Liver (tissue), 9 donors: Measurements from ENCODE around the gene LDHB. TPM values are rescaled to one million over a fixed set of nuclear protein-coding genes. Genes with fewer than 3 reads are reported as not detected.

ENCODE experiments used
- DNase-seq: peaks from one replicate; pipeline ENCODE4 v3.0.0-alpha.2; 2017; ENCODE audit warnings: low spot score
- H3K27ac ChIP-seq, 2 donors: one replicate each; pipeline ENCODE4 v1.7.0; 2013; ENCODE audit warnings: inconsistent platforms in 2 of 2, low read length in 2 of 2, control low read depth in 1 of 2, low read depth in 1 of 2, mild to moderate bottlenecking in 1 of 2
- H3K27me3 ChIP-seq, 4 donors: one replicate each; pipeline versions ENCODE4 v1.6.1 to v1.7.0; 2013; ENCODE audit warnings: low read length in 3 of 4, inconsistent platforms in 1 of 4, mild to moderate bottlenecking in 1 of 4, moderate library complexity in 1 of 4; ENCODE audit not compliant: control insufficient read depth in 4 of 4, insufficient read depth in 4 of 4
- H3K36me3 ChIP-seq, 4 donors: one replicate each; pipeline versions ENCODE4 v1.6.1 to v1.7.0; 2013; ENCODE audit warnings: low read length in 3 of 4, mild to moderate bottlenecking in 3 of 4, low read depth in 1 of 4, moderate library complexity in 1 of 4; ENCODE audit not compliant: control insufficient read depth in 4 of 4, insufficient read depth in 3 of 4
- H3K4me1 ChIP-seq, 4 donors: one replicate each; pipeline versions ENCODE4 v1.6.1 to v1.7.0; 2013; ENCODE audit warnings: low read length in 3 of 4, mild to moderate bottlenecking in 3 of 4, moderate library complexity in 1 of 4; ENCODE audit not compliant: control insufficient read depth in 4 of 4, insufficient read depth in 4 of 4
- H3K4me3 ChIP-seq, 3 donors: one replicate each; pipeline versions ENCODE4 v1.6.1 to v1.7.0; 2013; ENCODE audit warnings: low read length in 3 of 3, control low read depth in 1 of 3, low read depth in 1 of 3, mild to moderate bottlenecking in 1 of 3
- H3K9ac ChIP-seq, 2 donors: one replicate each; pipeline ENCODE4 v1.7.0; 2013; ENCODE audit warnings: low read length in 2 of 2, mild to moderate bottlenecking in 2 of 2, moderate library complexity in 2 of 2, control low read depth in 1 of 2, low read depth in 1 of 2
- H3K9me3 ChIP-seq, 4 donors: one replicate each; pipeline versions ENCODE4 v1.6.1 to v1.7.0; 2013; ENCODE audit warnings: low read length in 3 of 4; ENCODE audit not compliant: control insufficient read depth in 4 of 4
- EGR1 ChIP-seq, 2 donors: IDR thresholded peaks; 2 replicates each; pipeline ENCODE4 v1.6.1; 2016 to 2018; ENCODE audit warnings: antibody characterized with exemption in 2 of 2, low read depth in 2 of 2
- FOXA1 ChIP-seq: IDR thresholded peaks from 2 replicates; pipeline ENCODE4 v1.6.1; 2016; ENCODE audit warnings: antibody characterized with exemption
- FOXA2 ChIP-seq: IDR thresholded peaks from 2 replicates; pipeline ENCODE4 v1.6.1; 2016; ENCODE audit warnings: antibody characterized with exemption
- GABPA ChIP-seq, 2 donors: IDR thresholded peaks in 1 of 2; conservative IDR thresholded peaks in 1 of 2; 2 replicates each; pipeline ENCODE4 v1.6.1; 2016; ENCODE audit warnings: antibody characterized with exemption in 2 of 2, mild to moderate bottlenecking in 1 of 2, moderate library complexity in 1 of 2
- HNF4A ChIP-seq, 2 donors: conservative IDR thresholded peaks; 2 replicates each; pipeline ENCODE4 v1.6.1; 2016; ENCODE audit warnings: antibody characterized with exemption in 2 of 2, mild to moderate bottlenecking in 2 of 2
- HNF4G ChIP-seq: IDR thresholded peaks from 2 replicates; pipeline ENCODE4 v1.6.1; 2016; ENCODE audit warnings: antibody characterized with exemption
- JUND ChIP-seq, 2 donors: IDR thresholded peaks; 2 replicates each; pipeline ENCODE4 v1.6.1; 2016; ENCODE audit warnings: antibody characterized with exemption in 2 of 2
- NR2F2 ChIP-seq: IDR thresholded peaks from 2 replicates; pipeline ENCODE4 v1.6.1; 2016; ENCODE audit warnings: antibody characterized with exemption
- RXRA ChIP-seq, 2 donors: IDR thresholded peaks; 2 replicates each; pipeline ENCODE4 v1.6.1; 2017 to 2018; ENCODE audit warnings: antibody characterized with exemption in 2 of 2, mild to moderate bottlenecking in 1 of 2
- TAF1 ChIP-seq: conservative IDR thresholded peaks from 2 replicates; pipeline ENCODE4 v1.6.1; 2016; ENCODE audit warnings: antibody characterized with exemption, mild to moderate bottlenecking
- YY1 ChIP-seq: IDR thresholded peaks from 2 replicates; pipeline ENCODE4 v1.6.1; 2016; ENCODE audit warnings: antibody characterized with exemption, mild to moderate bottlenecking
- WGBS: extraction: QIAGEN DNeasy Blood & Tissue Kit; methylation state at CpG from one replicate; pipeline ENCODE4 v1.1.7; 2013; 5-methylcytosine and 5-hydroxymethylcytosine counted together
- polyA plus RNA-seq, 2 donors: library from polyadenylated mRNA; stranded (reverse) in 1 of 2; unstranded in 1 of 2; fragments of 200-250 nt in 1 of 2; fragments of >200 nt in 1 of 2; fragmentation: Nextera tagmentation in 1 of 2; extraction: Ambion mirVana in 1 of 2; gene quantifications; one replicate each; pipeline versions ENCODE4 v1.2.1 to v1.2.3, GENCODE V29; 2013 to 2015
- total RNA-seq, 2 donors: library from RNA; depleted of rRNA; stranded (reverse); fragments of >200 nt; gene quantifications; one replicate each; pipeline ENCODE4 v1.2.3, GENCODE V29; 2014
- TF ChIP-seq, protein P1 (sequence below): fragments of 150-350 bp; IDR thresholded peaks from 2 replicates; pipeline ENCODE4 v1.5.1; 2017; ENCODE audit warnings: improper control_type of control experiment, low read depth, low read length; ENCODE audit not compliant: missing input control
- TF ChIP-seq, protein P2 (sequence below): IDR thresholded peaks from 2 replicates; pipeline ENCODE4 v1.6.1; 2016; ENCODE audit warnings: antibody characterized with exemption
- TF ChIP-seq, protein P3 (sequence below): IDR thresholded peaks from 2 replicates; pipeline ENCODE4 v1.6.1; 2016; ENCODE audit warnings: antibody characterized with exemption, mild to moderate bottlenecking
- TF ChIP-seq, protein P4 (sequence below): IDR thresholded peaks from 2 replicates; pipeline ENCODE4 v1.6.1; 2016; ENCODE audit warnings: antibody characterized with exemption
- TF ChIP-seq, protein P5 (sequence below): IDR thresholded peaks from 2 replicates; pipeline ENCODE4 v1.6.1; 2016; ENCODE audit warnings: antibody characterized with exemption
- donor health status: healthy.
- donor health status: healthy.
- donor health status: healthy.
- donor health status: healthy.
- donor health status: healthy.

The LDHB gene
- total and polyA plus RNA-seq, 4 donors = 20.9 to 99.7 (median 42.3) TPM

DNA sequence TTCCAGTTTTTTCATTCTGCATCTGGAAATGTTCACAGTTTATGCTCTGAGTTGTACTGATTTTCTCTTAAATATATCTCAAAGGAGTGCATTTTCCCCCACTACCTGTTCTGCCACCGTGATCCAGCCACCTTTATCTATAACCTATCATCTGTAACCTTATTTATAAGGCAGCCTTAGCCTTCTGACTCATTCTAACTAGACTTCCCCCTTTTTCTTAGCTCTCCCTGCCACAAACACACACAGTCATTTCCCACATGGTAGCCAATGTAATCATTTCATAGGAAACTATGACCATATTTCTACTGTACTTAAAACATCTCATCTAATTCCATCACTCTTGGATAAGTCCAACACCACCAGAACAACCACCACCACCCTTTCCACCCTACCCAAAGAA, 42.2 kb downstream of the LDHB start (continued):
- TF ChIP-seq, protein P1, sequence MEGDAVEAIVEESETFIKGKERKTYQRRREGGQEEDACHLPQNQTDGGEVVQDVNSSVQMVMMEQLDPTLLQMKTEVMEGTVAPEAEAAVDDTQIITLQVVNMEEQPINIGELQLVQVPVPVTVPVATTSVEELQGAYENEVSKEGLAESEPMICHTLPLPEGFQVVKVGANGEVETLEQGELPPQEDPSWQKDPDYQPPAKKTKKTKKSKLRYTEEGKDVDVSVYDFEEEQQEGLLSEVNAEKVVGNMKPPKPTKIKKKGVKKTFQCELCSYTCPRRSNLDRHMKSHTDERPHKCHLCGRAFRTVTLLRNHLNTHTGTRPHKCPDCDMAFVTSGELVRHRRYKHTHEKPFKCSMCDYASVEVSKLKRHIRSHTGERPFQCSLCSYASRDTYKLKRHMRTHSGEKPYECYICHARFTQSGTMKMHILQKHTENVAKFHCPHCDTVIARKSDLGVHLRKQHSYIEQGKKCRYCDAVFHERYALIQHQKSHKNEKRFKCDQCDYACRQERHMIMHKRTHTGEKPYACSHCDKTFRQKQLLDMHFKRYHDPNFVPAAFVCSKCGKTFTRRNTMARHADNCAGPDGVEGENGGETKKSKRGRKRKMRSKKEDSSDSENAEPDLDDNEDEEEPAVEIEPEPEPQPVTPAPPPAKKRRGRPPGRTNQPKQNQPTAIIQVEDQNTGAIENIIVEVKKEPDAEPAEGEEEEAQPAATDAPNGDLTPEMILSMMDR = no peak
- TF ChIP-seq HNF4G = no peak
- TF ChIP-seq FOXA2 = no peak
- TF ChIP-seq HNF4A (conservative IDR thresholded peaks at IDR 0.05) = no peak

DNA sequence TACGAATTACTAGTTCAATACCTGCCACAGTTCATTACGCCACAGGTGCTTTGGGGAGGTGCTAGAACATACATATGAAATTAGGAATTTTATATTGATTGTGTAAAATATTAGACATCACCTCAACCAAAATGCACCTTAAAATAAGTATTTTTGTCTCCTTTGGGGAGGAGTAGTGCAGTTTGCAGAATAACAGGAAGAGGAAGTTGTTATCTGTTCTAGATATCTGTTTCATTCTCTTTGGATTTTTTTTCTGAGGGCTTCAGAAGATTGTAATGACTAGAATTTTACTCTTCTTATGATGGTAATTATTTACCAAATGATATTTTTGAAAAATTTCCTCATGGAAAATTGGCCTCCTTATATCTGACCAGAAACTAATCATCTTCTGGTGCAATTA, 43.1 kb downstream of the LDHB start:
- 78% methylated on average over 2 of the region's 2 CpGs for WGBS
- no peak for DNase-seq
- TF ChIP-seq NR2F2 (no peak), FOXA2 (no peak), HNF4G (no peak), RXRA (IDR thresholded peaks at IDR 0.05) (no peak), JUND (IDR thresholded peaks at IDR 0.05) (no peak), GABPA (IDR thresholded peaks at IDR 0.05 in 1 of 2, conservative IDR thresholded peaks at IDR 0.05 in 1 of 2) (no peak), TAF1 (no peak), EGR1 (IDR thresholded peaks at IDR 0.05; ENCODE audit: low read depth in 2 of 2) (no peak), YY1 (no peak), HNF4A (conservative IDR thresholded peaks at IDR 0.05) (no peak), FOXA1 (no peak)
- TF ChIP-seq, protein P2, sequence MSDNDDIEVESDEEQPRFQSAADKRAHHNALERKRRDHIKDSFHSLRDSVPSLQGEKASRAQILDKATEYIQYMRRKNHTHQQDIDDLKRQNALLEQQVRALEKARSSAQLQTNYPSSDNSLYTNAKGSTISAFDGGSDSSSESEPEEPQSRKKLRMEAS = no peak
- TF ChIP-seq, protein P3, sequence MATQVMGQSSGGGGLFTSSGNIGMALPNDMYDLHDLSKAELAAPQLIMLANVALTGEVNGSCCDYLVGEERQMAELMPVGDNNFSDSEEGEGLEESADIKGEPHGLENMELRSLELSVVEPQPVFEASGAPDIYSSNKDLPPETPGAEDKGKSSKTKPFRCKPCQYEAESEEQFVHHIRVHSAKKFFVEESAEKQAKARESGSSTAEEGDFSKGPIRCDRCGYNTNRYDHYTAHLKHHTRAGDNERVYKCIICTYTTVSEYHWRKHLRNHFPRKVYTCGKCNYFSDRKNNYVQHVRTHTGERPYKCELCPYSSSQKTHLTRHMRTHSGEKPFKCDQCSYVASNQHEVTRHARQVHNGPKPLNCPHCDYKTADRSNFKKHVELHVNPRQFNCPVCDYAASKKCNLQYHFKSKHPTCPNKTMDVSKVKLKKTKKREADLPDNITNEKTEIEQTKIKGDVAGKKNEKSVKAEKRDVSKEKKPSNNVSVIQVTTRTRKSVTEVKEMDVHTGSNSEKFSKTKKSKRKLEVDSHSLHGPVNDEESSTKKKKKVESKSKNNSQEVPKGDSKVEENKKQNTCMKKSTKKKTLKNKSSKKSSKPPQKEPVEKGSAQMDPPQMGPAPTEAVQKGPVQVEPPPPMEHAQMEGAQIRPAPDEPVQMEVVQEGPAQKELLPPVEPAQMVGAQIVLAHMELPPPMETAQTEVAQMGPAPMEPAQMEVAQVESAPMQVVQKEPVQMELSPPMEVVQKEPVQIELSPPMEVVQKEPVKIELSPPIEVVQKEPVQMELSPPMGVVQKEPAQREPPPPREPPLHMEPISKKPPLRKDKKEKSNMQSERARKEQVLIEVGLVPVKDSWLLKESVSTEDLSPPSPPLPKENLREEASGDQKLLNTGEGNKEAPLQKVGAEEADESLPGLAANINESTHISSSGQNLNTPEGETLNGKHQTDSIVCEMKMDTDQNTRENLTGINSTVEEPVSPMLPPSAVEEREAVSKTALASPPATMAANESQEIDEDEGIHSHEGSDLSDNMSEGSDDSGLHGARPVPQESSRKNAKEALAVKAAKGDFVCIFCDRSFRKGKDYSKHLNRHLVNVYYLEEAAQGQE = no peak
- TF ChIP-seq, protein P1 = no peak
- TF ChIP-seq, protein P4, sequence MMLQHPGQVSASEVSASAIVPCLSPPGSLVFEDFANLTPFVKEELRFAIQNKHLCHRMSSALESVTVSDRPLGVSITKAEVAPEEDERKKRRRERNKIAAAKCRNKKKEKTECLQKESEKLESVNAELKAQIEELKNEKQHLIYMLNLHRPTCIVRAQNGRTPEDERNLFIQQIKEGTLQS = no peak
- TF ChIP-seq, protein P5, sequence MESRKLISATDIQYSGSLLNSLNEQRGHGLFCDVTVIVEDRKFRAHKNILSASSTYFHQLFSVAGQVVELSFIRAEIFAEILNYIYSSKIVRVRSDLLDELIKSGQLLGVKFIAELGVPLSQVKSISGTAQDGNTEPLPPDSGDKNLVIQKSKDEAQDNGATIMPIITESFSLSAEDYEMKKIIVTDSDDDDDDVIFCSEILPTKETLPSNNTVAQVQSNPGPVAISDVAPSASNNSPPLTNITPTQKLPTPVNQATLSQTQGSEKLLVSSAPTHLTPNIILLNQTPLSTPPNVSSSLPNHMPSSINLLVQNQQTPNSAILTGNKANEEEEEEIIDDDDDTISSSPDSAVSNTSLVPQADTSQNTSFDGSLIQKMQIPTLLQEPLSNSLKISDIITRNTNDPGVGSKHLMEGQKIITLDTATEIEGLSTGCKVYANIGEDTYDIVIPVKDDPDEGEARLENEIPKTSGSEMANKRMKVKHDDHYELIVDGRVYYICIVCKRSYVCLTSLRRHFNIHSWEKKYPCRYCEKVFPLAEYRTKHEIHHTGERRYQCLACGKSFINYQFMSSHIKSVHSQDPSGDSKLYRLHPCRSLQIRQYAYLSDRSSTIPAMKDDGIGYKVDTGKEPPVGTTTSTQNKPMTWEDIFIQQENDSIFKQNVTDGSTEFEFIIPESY = no peak
- Histone ChIP-seq H3K27ac (no peak overlapping the region), H3K27me3 (no peaks in the 10 kb centered on the region), H3K4me3 (no peak overlapping the region), H3K9me3 (no peaks in the 10 kb centered on the region), H3K36me3 (no peaks in the 10 kb centered on the region), H3K4me1 (peaks cover 3 to 11% (median 9%) of the 10 kb centered on the region in 4 donors), H3K9ac (no peak overlapping the region)
